WTC11 (cell line): ENCODE data around the gene TCTN2. TPM values are rescaled to one million over a fixed set of nuclear protein-coding genes. Genes with fewer than 3 reads are reported as not detected.

Source experiments
- ATAC-seq: fragments of 200-7000 bp; cut with Tn5 transposase; 2 replicates; pipeline ENCODE4 v1.10.0; 2021; ENCODE audit warnings: mild to moderate bottlenecking, moderate library complexity
- CTCF ChIA-PET: fragments of 300-600 bp; sonication (Branson Sonifier 250); formaldehyde crosslinking; loops from one replicate; lab custom pipeline; 2021; ENCODE audit warnings: antibody characterized with exemption; lab: Charles Lee
- POLR2A ChIA-PET: fragments of 350-600 bp; sonication (Branson Sonifier 250); formaldehyde crosslinking; loops from one replicate; lab custom pipeline; 2021; ENCODE audit warnings: antibody characterized with exemption; lab: Charles Lee
- DNase-seq: peaks from one replicate; pipeline ENCODE4 v3.0.0; 2021; ENCODE audit warnings: low spot score
- H3K27ac Mint-ChIP-seq: 2 replicates; pipeline ENCODE4 v1.8.0; 2021; ENCODE audit warnings: mixed read lengths
- H3K27me3 Mint-ChIP-seq: 2 replicates; pipeline ENCODE4 v1.8.0; 2021; ENCODE audit warnings: low read depth, mild to moderate bottlenecking, moderate library complexity, mixed read lengths
- H3K36me3 Mint-ChIP-seq: 2 replicates; pipeline ENCODE4 v1.8.0; 2021; ENCODE audit warnings: mixed read lengths
- H3K4me1 Mint-ChIP-seq: 2 replicates; pipeline ENCODE4 v1.8.0; 2022; ENCODE audit warnings: mixed read lengths
- H3K4me3 Mint-ChIP-seq: 2 replicates; pipeline ENCODE4 v1.8.0; 2021; ENCODE audit warnings: mild to moderate bottlenecking, moderate library complexity, mixed read lengths
- H3K9me3 Mint-ChIP-seq: 2 replicates; pipeline ENCODE4 v1.8.0; 2021; ENCODE audit warnings: mixed read lengths
- ATF1 ChIP-seq: sonication (generic); formaldehyde crosslinking; IDR thresholded peaks from 2 replicates; pipeline ENCODE4 v1.8.1; 2023; ENCODE audit warnings: mild to moderate bottlenecking, moderate library complexity, missing genetic modification reagents
- ATF3 ChIP-seq: sonication (generic); formaldehyde crosslinking; conservative IDR thresholded peaks from 2 replicates; pipeline ENCODE4 v1.8.1; 2022; ENCODE audit warnings: mild to moderate bottlenecking, missing genetic modification reagents
- CBFB ChIP-seq: sonication (generic); formaldehyde crosslinking; IDR thresholded peaks from 2 replicates; pipeline ENCODE4 v1.8.1; 2022; ENCODE audit warnings: mild to moderate bottlenecking, low read depth, missing genetic modification reagents
- E2F4 ChIP-seq: sonication (generic); formaldehyde crosslinking; IDR thresholded peaks from 2 replicates; pipeline ENCODE4 v1.8.1; 2022; ENCODE audit warnings: low read depth, mild to moderate bottlenecking, moderate library complexity, missing genetic modification reagents, borderline replicate concordance
- FOXK1 ChIP-seq: sonication (generic); formaldehyde crosslinking; IDR thresholded peaks from 2 replicates; pipeline ENCODE4 v1.8.0; 2022; ENCODE audit warnings: mild to moderate bottlenecking, moderate library complexity, missing genetic modification reagents
- FOXP1 ChIP-seq: sonication (generic); formaldehyde crosslinking; IDR thresholded peaks from 2 replicates; pipeline ENCODE4 v1.8.0; 2022; ENCODE audit warnings: missing genetic modification reagents, mild to moderate bottlenecking, moderate library complexity, borderline replicate concordance
- GTF2I ChIP-seq: fragments of 250-450 bp; sonication (Bioruptor Pico); conservative IDR thresholded peaks from 2 replicates; pipeline ENCODE4 v1.4.0; 2021; ENCODE audit warnings: mild to moderate bottlenecking
- HMGA2 ChIP-seq: fragments of 250-450 bp; sonication (Bioruptor Pico); IDR thresholded peaks from 2 replicates; pipeline ENCODE4 v1.4.0; 2021; ENCODE audit warnings: mild to moderate bottlenecking, moderate library complexity
- IRF1 ChIP-seq: sonication (generic); formaldehyde crosslinking; IDR thresholded peaks from 2 replicates; pipeline ENCODE4 v1.8.0; 2023; ENCODE audit warnings: missing genetic modification reagents
- MLX ChIP-seq: sonication (generic); formaldehyde crosslinking; IDR thresholded peaks from 2 replicates; pipeline ENCODE4 v1.8.1; 2023; ENCODE audit warnings: mild to moderate bottlenecking, missing genetic modification reagents, moderate library complexity
- NFATC4 ChIP-seq: fragments of 250-450 bp; sonication (Bioruptor Pico); IDR thresholded peaks from 2 replicates; pipeline ENCODE4 v1.9.0; 2021; ENCODE audit warnings: mild to moderate bottlenecking
- PREB ChIP-seq: sonication (generic); formaldehyde crosslinking; IDR thresholded peaks from 2 replicates; pipeline ENCODE4 v1.8.1; 2022; ENCODE audit warnings: mild to moderate bottlenecking, missing genetic modification reagents, moderate library complexity, borderline replicate concordance
- RELA ChIP-seq: sonication (generic); formaldehyde crosslinking; IDR thresholded peaks from 2 replicates; pipeline ENCODE4 v1.8.1; 2022; ENCODE audit warnings: missing genetic modification reagents, mild to moderate bottlenecking, borderline replicate concordance
- RORB ChIP-seq: fragments of 250-450 bp; sonication (Bioruptor Pico); IDR thresholded peaks from 2 replicates; pipeline ENCODE4 v1.9.0; 2021; ENCODE audit warnings: mild to moderate bottlenecking
- SOX15 ChIP-seq: fragments of 250-450 bp; sonication (Bioruptor Pico); IDR thresholded peaks from 2 replicates; pipeline ENCODE4 v1.9.0; 2021; ENCODE audit warnings: mild to moderate bottlenecking
- SP1 ChIP-seq: sonication (generic); formaldehyde crosslinking; conservative IDR thresholded peaks from 2 replicates; pipeline ENCODE4 v1.8.1; 2022; ENCODE audit warnings: missing genetic modification reagents
- STAT6 ChIP-seq: sonication (generic); formaldehyde crosslinking; conservative IDR thresholded peaks from 2 replicates; pipeline ENCODE4 v1.8.1; 2023; ENCODE audit warnings: mild to moderate bottlenecking, low read depth, missing genetic modification reagents, moderate library complexity
- TP53 ChIP-seq: sonication (generic); formaldehyde crosslinking; IDR thresholded peaks from 2 replicates; pipeline ENCODE4 v1.8.1; 2023; ENCODE audit warnings: mild to moderate bottlenecking, missing genetic modification reagents
- USF1 ChIP-seq: sonication (generic); formaldehyde crosslinking; IDR thresholded peaks from 2 replicates; pipeline ENCODE4 v1.8.0; 2022; ENCODE audit warnings: mild to moderate bottlenecking, missing genetic modification reagents
- ZBTB21 ChIP-seq: sonication (generic); formaldehyde crosslinking; IDR thresholded peaks from 2 replicates; pipeline ENCODE4 v1.8.1; 2023; ENCODE audit warnings: mild to moderate bottlenecking, missing genetic modification reagents, borderline replicate concordance
- ZNF281 ChIP-seq: sonication (generic); formaldehyde crosslinking; IDR thresholded peaks from 2 replicates; pipeline ENCODE4 v1.8.0; 2023; ENCODE audit warnings: mild to moderate bottlenecking, missing genetic modification reagents
- ZNF317 ChIP-seq: sonication (generic); formaldehyde crosslinking; IDR thresholded peaks from 2 replicates; pipeline ENCODE4 v1.8.1; 2023; ENCODE audit warnings: low read depth, mild to moderate bottlenecking, moderate library complexity, missing genetic modification reagents, borderline replicate concordance
- total RNA-seq: library from RNA; stranded (reverse); gene quantifications from 3 replicates; pipeline ENCODE4 v1.2.3, GENCODE V29; 2021

The TCTN2 gene
- total RNA-seq, 1 experiment from 2014 or later: 6.2 TPM

- no peak for TF ChIP-seq MLX (CRISPR knock-in tag)
- TF ChIP-seq RORB: no peak
- no peak for TF ChIP-seq FOXK1 (CRISPR knock-in tag)
- TF ChIP-seq GTF2I (CRISPR knock-in tag): no peak
- TF ChIP-seq ATF1 (CRISPR knock-in tag): no peak
Measured at GRCh38 chr12:123754041-123754772, 83.3 kb downstream of the TCTN2 start (continued).

GRCh38 chr12:123757561-123757960 is 86.6 kb downstream of the TCTN2 start:
- peaks cover 1% of the 10 kb centered on the region; the same call in 1 of the 2 replicates for H3K27me3 Mint-ChIP-seq
- no peaks in the 10 kb centered on the region for H3K9me3 Mint-ChIP-seq
- no peak overlapping the region for H3K4me3 Mint-ChIP-seq
- H3K27ac Mint-ChIP-seq: no peak overlapping the region
- CTCF ChIA-PET: no interaction called here
- POLR2A ChIA-PET: no interaction called here
- H3K4me1 Mint-ChIP-seq: peaks cover 7% of the 10 kb centered on the region
- peaks cover 28% of the 10 kb centered on the region for H3K36me3 Mint-ChIP-seq
- no peak for ATAC-seq
- DNase-seq: no peak
- no peak for TF ChIP-seq ZNF281 (CRISPR knock-in tag)
- no peak for TF ChIP-seq TP53 (CRISPR knock-in tag)
- no peak for TF ChIP-seq SOX15 (CRISPR knock-in tag)
- no peak for TF ChIP-seq HMGA2 (CRISPR knock-in tag)
- no peak for TF ChIP-seq STAT6 (CRISPR knock-in tag)
- no peak for TF ChIP-seq PREB
- no peak for TF ChIP-seq E2F4 (CRISPR knock-in tag)
- no peak for TF ChIP-seq ZNF317 (CRISPR knock-in tag)
- TF ChIP-seq USF1 (CRISPR knock-in tag): no peak
- TF ChIP-seq NFATC4 (CRISPR knock-in tag): no peak
- no peak for TF ChIP-seq CBFB (CRISPR knock-in tag)
- TF ChIP-seq ATF3 (CRISPR knock-in tag): no peak
- no peak for TF ChIP-seq ZBTB21 (CRISPR knock-in tag)
- no peak for TF ChIP-seq IRF1 (CRISPR knock-in tag)
- TF ChIP-seq SP1 (CRISPR knock-in tag): no peak
- TF ChIP-seq FOXP1 (CRISPR knock-in tag): no peak
- TF ChIP-seq RELA: no peak
